ENCODE results near the gene AVL9.

DNA sequence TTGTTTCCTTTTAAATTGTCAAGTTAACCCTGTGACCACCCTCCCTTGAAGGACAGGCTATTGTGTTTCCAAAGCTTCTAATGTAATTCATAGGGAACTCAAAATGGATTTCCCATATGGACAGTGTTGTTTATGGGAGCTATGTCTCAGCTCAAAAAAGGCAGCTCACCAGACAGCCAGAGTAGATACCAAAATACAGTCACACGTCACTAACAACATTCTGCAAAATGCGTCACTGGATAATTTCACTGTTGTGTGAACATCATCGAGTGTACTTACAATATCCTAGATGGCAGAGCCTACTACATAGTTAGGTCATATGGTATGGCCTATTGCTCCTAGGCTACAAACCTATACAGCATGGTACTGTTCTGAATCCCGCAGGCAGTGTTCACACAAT lies 97.4 kb downstream of the AVL9 start:
- TF ChIP-seq, protein P1, sequence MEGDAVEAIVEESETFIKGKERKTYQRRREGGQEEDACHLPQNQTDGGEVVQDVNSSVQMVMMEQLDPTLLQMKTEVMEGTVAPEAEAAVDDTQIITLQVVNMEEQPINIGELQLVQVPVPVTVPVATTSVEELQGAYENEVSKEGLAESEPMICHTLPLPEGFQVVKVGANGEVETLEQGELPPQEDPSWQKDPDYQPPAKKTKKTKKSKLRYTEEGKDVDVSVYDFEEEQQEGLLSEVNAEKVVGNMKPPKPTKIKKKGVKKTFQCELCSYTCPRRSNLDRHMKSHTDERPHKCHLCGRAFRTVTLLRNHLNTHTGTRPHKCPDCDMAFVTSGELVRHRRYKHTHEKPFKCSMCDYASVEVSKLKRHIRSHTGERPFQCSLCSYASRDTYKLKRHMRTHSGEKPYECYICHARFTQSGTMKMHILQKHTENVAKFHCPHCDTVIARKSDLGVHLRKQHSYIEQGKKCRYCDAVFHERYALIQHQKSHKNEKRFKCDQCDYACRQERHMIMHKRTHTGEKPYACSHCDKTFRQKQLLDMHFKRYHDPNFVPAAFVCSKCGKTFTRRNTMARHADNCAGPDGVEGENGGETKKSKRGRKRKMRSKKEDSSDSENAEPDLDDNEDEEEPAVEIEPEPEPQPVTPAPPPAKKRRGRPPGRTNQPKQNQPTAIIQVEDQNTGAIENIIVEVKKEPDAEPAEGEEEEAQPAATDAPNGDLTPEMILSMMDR (IDR thresholded peaks at IDR 0.05): no peak
- no peak for TF ChIP-seq POLR2A (IDR thresholded peaks at IDR 0.05)
- TF ChIP-seq POLR2AphosphoS5 (IDR thresholded peaks at IDR 0.05): no peak
- no peak for TF ChIP-seq EP300 (IDR thresholded peaks at IDR 0.05; ENCODE audit: low read depth)
